Measurements from ENCODE around the gene PCGF3.
A peak's percentile ranks its signal among the peaks of the same experiment; 100 is the strongest.

The PCGF3 gene

GRCh38 chr4:793093-793861 lies 87.6 kb downstream of the PCGF3 start:
- Histone ChIP-seq H3K4me3 (ENCODE audit: control insufficient read depth in 1 of 7, extremely low read depth in 1 of 7, insufficient read depth in 4 of 7, low read depth in 2 of 7, low read length in 6 of 7) (no peak overlapping the region), H3K27me3 (replicated peaks in 2 of 5; ENCODE audit: control insufficient read depth in 4 of 5, insufficient read depth in 5 of 5, low read length in 4 of 5) (peaks cover 0 to 84% (median 33%) of the 10 kb centered on the region in 5 experiments), H3K4me1 (ENCODE audit: control extremely low read depth in 1 of 4, control insufficient read depth in 4 of 4, insufficient read depth in 4 of 4, low read length in 3 of 4) (peaks cover 0 to 22% (median 9%) of the 10 kb centered on the region in 4 experiments), H3K27ac (ENCODE audit: insufficient read depth in 1 of 2, low read depth in 1 of 2, low read length in 2 of 2, poor library complexity in 1 of 2, severe bottlenecking in 2 of 2) (no peak overlapping the region), H3K36me3 (ENCODE audit: control insufficient read depth in 4 of 4, insufficient read depth in 4 of 4, low read length in 3 of 4) (no peaks in the 10 kb centered on the region), H3K9me3 (ENCODE audit: control extremely low read depth in 1 of 5, control insufficient read depth in 4 of 5, insufficient read depth in 2 of 5, low read depth in 1 of 5, low read length in 4 of 5) (no peaks in the 10 kb centered on the region)
- 55% methylated on average over 16 of the region's 19 CpGs for WGBS (ENCODE audit: insufficient coverage)
- ChIA-PET CTCF (interaction anchor here (1.0 to 2.7 kb wide), 3 partner anchors 10 to 50 kb away, joined by 3 to 9 read pairs (median 3); no protein-coding TSS in a partner anchor), POLR2A (interaction anchor here (0.5 to 0.7 kb wide), 2 partner anchors 9 to 103 kb away, joined by 3 to 6 read pairs; no protein-coding TSS in a partner anchor)
- no peak for DNase-seq

GRCh38 chr4:793941-794621 lies 88.4 kb downstream of the PCGF3 start:
- Histone ChIP-seq H3K4me3 (ENCODE audit: control insufficient read depth in 1 of 7, extremely low read depth in 1 of 7, insufficient read depth in 4 of 7, low read depth in 2 of 7, low read length in 6 of 7) (no peak overlapping the region), H3K4me1 (ENCODE audit: control extremely low read depth in 1 of 4, control insufficient read depth in 4 of 4, insufficient read depth in 4 of 4, low read length in 3 of 4) (peaks cover 0 to 22% (median 10%) of the 10 kb centered on the region in 4 experiments), H3K27ac (ENCODE audit: insufficient read depth in 1 of 2, low read depth in 1 of 2, low read length in 2 of 2, poor library complexity in 1 of 2, severe bottlenecking in 2 of 2) (no peak overlapping the region), H3K9me3 (ENCODE audit: control extremely low read depth in 1 of 5, control insufficient read depth in 4 of 5, insufficient read depth in 2 of 5, low read depth in 1 of 5, low read length in 4 of 5) (no peaks in the 10 kb centered on the region), H3K27me3 (replicated peaks in 2 of 5; ENCODE audit: control insufficient read depth in 4 of 5, insufficient read depth in 5 of 5, low read length in 4 of 5) (peaks cover 0 to 77% (median 33%) of the 10 kb centered on the region in 5 experiments), H3K36me3 (ENCODE audit: control insufficient read depth in 4 of 4, insufficient read depth in 4 of 4, low read length in 3 of 4) (no peaks in the 10 kb centered on the region)
- CTCF ChIA-PET, result interaction anchor here (0.7 to 2.7 kb wide), 5 partner anchors 11 to 51 kb away, joined by 3 to 9 read pairs (median 3); no protein-coding TSS in a partner anchor
- DNase-seq, result no peak
- 40% methylated on average over 18 of the region's 19 CpGs for WGBS (ENCODE audit: insufficient coverage)
- POLR2A ChIA-PET, result interaction anchor here (0.5 to 1.2 kb wide), 3 partner anchors 9 to 104 kb away, joined by 3 to 6 read pairs (median 4); no protein-coding TSS in a partner anchor

- no peak overlapping the region for H3K27ac ChIP-seq (ENCODE audit: insufficient read depth in 1 of 2, low read depth in 1 of 2, low read length in 2 of 2, poor library complexity in 1 of 2, severe bottlenecking in 2 of 2)
- peak overlapping the region in 4 of 7 experiments; percentile 0 to 45 (median 20) for H3K4me3 ChIP-seq (ENCODE audit: control insufficient read depth in 1 of 7, extremely low read depth in 1 of 7, insufficient read depth in 4 of 7, low read depth in 2 of 7, low read length in 6 of 7)
- no peaks in the 10 kb centered on the region for H3K36me3 ChIP-seq (ENCODE audit: control insufficient read depth in 4 of 4, insufficient read depth in 4 of 4, low read length in 3 of 4)
- DNase-seq, result no peak
- H3K9me3 ChIP-seq (ENCODE audit: control extremely low read depth in 1 of 5, control insufficient read depth in 4 of 5, insufficient read depth in 2 of 5, low read depth in 1 of 5, low read length in 4 of 5), result no peaks in the 10 kb centered on the region
- peaks cover 0 to 73% (median 34%) of the 10 kb centered on the region in 5 experiments for H3K27me3 ChIP-seq (replicated peaks in 2 of 5; ENCODE audit: control insufficient read depth in 4 of 5, insufficient read depth in 5 of 5, low read length in 4 of 5)
- 4% methylated on average over 52 of the region's 71 CpGs for WGBS (ENCODE audit: insufficient coverage)
- peaks cover 0 to 22% (median 11%) of the 10 kb centered on the region in 4 experiments for H3K4me1 ChIP-seq (ENCODE audit: control extremely low read depth in 1 of 4, control insufficient read depth in 4 of 4, insufficient read depth in 4 of 4, low read length in 3 of 4)
- CTCF ChIA-PET, result interaction anchor here (1.4 to 2.7 kb wide), 3 partner anchors 12 to 52 kb away, joined by 3 to 9 read pairs (median 3); no protein-coding TSS in a partner anchor
- POLR2A ChIA-PET, result interaction anchor here (0.8 to 1.2 kb wide), 2 partner anchors 13 to 342 kb away, joined by 3 to 4 read pairs; no protein-coding TSS in a partner anchor
Measured at GRCh38 chr4:794900-795725, 89.5 kb downstream of the PCGF3 start.

- peaks cover 0 to 22% (median 11%) of the 10 kb centered on the region in 4 experiments for H3K4me1 ChIP-seq (ENCODE audit: control extremely low read depth in 1 of 4, control insufficient read depth in 4 of 4, insufficient read depth in 4 of 4, low read length in 3 of 4)
- no peak for DNase-seq
- no peak overlapping the region for H3K27ac ChIP-seq (ENCODE audit: insufficient read depth in 1 of 2, low read depth in 1 of 2, low read length in 2 of 2, poor library complexity in 1 of 2, severe bottlenecking in 2 of 2)
- H3K9me3 ChIP-seq (ENCODE audit: control extremely low read depth in 1 of 5, control insufficient read depth in 4 of 5, insufficient read depth in 2 of 5, low read depth in 1 of 5, low read length in 4 of 5), result no peaks in the 10 kb centered on the region
- ChIA-PET CTCF (no interaction called here), POLR2A (no interaction called here)
- no peaks in the 10 kb centered on the region for H3K36me3 ChIP-seq (ENCODE audit: control insufficient read depth in 4 of 4, insufficient read depth in 4 of 4, low read length in 3 of 4)
- peaks cover 0 to 69% (median 32%) of the 10 kb centered on the region in 5 experiments for H3K27me3 ChIP-seq (replicated peaks in 2 of 5; ENCODE audit: control insufficient read depth in 4 of 5, insufficient read depth in 5 of 5, low read length in 4 of 5)
- H3K4me3 ChIP-seq (ENCODE audit: control insufficient read depth in 1 of 7, extremely low read depth in 1 of 7, insufficient read depth in 4 of 7, low read depth in 2 of 7, low read length in 6 of 7), result no peak overlapping the region
- 28% methylated on average over 12 of the region's 20 CpGs for WGBS (ENCODE audit: insufficient coverage)
Measured at GRCh38 chr4:795726-796119, 90.1 kb downstream of the PCGF3 start.

- ChIA-PET POLR2A (interaction anchor here (0.5 kb wide), 1 partner anchor 21 kb away, joined by 4 read pairs; no protein-coding TSS in a partner anchor), CTCF (no interaction called here)
- no peaks in the 10 kb centered on the region for H3K36me3 ChIP-seq (ENCODE audit: control insufficient read depth in 4 of 4, insufficient read depth in 4 of 4, low read length in 3 of 4)
- H3K4me3 ChIP-seq (ENCODE audit: control insufficient read depth in 1 of 7, extremely low read depth in 1 of 7, insufficient read depth in 4 of 7, low read depth in 2 of 7, low read length in 6 of 7), result no peak overlapping the region
- 95% methylated on average over 15 of the region's 17 CpGs for WGBS (ENCODE audit: insufficient coverage)
- H3K4me1 ChIP-seq (ENCODE audit: control extremely low read depth in 1 of 4, control insufficient read depth in 4 of 4, insufficient read depth in 4 of 4, low read length in 3 of 4), result peaks cover 0 to 22% (median 11%) of the 10 kb centered on the region in 4 experiments
- no peak overlapping the region for H3K27ac ChIP-seq (ENCODE audit: insufficient read depth in 1 of 2, low read depth in 1 of 2, low read length in 2 of 2, poor library complexity in 1 of 2, severe bottlenecking in 2 of 2)
- peaks cover 0 to 68% (median 31%) of the 10 kb centered on the region in 5 experiments for H3K27me3 ChIP-seq (replicated peaks in 2 of 5; ENCODE audit: control insufficient read depth in 4 of 5, insufficient read depth in 5 of 5, low read length in 4 of 5)
- no peak for DNase-seq
- H3K9me3 ChIP-seq (ENCODE audit: control extremely low read depth in 1 of 5, control insufficient read depth in 4 of 5, insufficient read depth in 2 of 5, low read depth in 1 of 5, low read length in 4 of 5), result no peaks in the 10 kb centered on the region
Measured at GRCh38 chr4:796206-796605, 90.6 kb downstream of the PCGF3 start.

GRCh38 chr4:797066-797465 lies 91.4 kb downstream of the PCGF3 start:
- POLR2A ChIA-PET, result no interaction called here

More at GRCh38 chr4:797066-797465, 91.4 kb downstream of the PCGF3 start:
- H3K36me3 ChIP-seq (ENCODE audit: control insufficient read depth in 4 of 4, insufficient read depth in 4 of 4, low read length in 3 of 4), result no peaks in the 10 kb centered on the region
- WGBS (ENCODE audit: insufficient coverage), result 100% methylated on average over 4 of the region's 4 CpGs
- H3K4me1 ChIP-seq (ENCODE audit: control extremely low read depth in 1 of 4, control insufficient read depth in 4 of 4, insufficient read depth in 4 of 4, low read length in 3 of 4), result peaks cover 0 to 20% (median 10%) of the 10 kb centered on the region in 4 experiments
- no peak overlapping the region for H3K27ac ChIP-seq (ENCODE audit: insufficient read depth in 1 of 2, low read depth in 1 of 2, low read length in 2 of 2, poor library complexity in 1 of 2, severe bottlenecking in 2 of 2)
- no peak for DNase-seq
- H3K27me3 ChIP-seq (replicated peaks in 2 of 5; ENCODE audit: control insufficient read depth in 4 of 5, insufficient read depth in 5 of 5, low read length in 4 of 5), result peaks cover 0 to 68% (median 31%) of the 10 kb centered on the region in 5 experiments
- peaks cover 0 to 8% (median 6%) of the 10 kb centered on the region in 5 experiments for H3K9me3 ChIP-seq (ENCODE audit: control extremely low read depth in 1 of 5, control insufficient read depth in 4 of 5, insufficient read depth in 2 of 5, low read depth in 1 of 5, low read length in 4 of 5)
- H3K4me3 ChIP-seq (ENCODE audit: control insufficient read depth in 1 of 7, extremely low read depth in 1 of 7, insufficient read depth in 4 of 7, low read depth in 2 of 7, low read length in 6 of 7), result no peak overlapping the region
- CTCF ChIA-PET, result interaction anchor here (0.8 kb wide), 1 partner anchor 15 kb away, joined by 3 read pairs; no protein-coding TSS in a partner anchor

All from common myeloid progenitor, CD34-positive (primary cell).